Mesenchymal stem cell (in vitro differentiated cells and primary cell): ENCODE measurements around the gene OR10P1.

Experiments used
- DNase-seq: peaks from one replicate; pipeline ENCODE4 v3.0.0-alpha.2; 2013
- H2AFZ ChIP-seq: one replicate; pipeline ENCODE4 v1.6.1; 2013; ENCODE audit warnings: low read depth, mild to moderate bottlenecking, control low read depth, inconsistent platforms, low read length, moderate library complexity
- H2AK5ac ChIP-seq: 2 replicates; pipeline ENCODE4 v1.6.1; 2013; ENCODE audit warnings: low read length, moderate library complexity, mild to moderate bottlenecking, inconsistent platforms; ENCODE audit not compliant: severe bottlenecking
- H2BK120ac ChIP-seq: one replicate; pipeline ENCODE4 v1.6.1; 2013; ENCODE audit warnings: low read depth, mild to moderate bottlenecking, inconsistent platforms, low read length, moderate library complexity
- H2BK12ac ChIP-seq, 2 experiments: one replicate each; pipeline ENCODE4 v1.6.1; 2013; ENCODE audit warnings: inconsistent platforms in 2 of 2, low read length in 2 of 2, mild to moderate bottlenecking in 2 of 2, moderate library complexity in 2 of 2, control low read depth in 1 of 2
- H2BK15ac ChIP-seq: one replicate; pipeline ENCODE4 v1.6.1; 2013; ENCODE audit warnings: mild to moderate bottlenecking, low read depth, inconsistent platforms; ENCODE audit not compliant: poor library complexity, severe bottlenecking
- H2BK5ac ChIP-seq: 2 replicates; pipeline ENCODE4 v1.6.1; 2013; ENCODE audit warnings: low read depth, mild to moderate bottlenecking, low read length, control low read depth, inconsistent platforms; ENCODE audit not compliant: poor library complexity, severe bottlenecking
- H3K14ac ChIP-seq, 2 experiments: one replicate each; pipeline ENCODE4 v1.6.1; 2013; ENCODE audit warnings: inconsistent platforms in 2 of 2, low read length in 2 of 2, control low read depth in 1 of 2, mild to moderate bottlenecking in 1 of 2, moderate library complexity in 1 of 2
- H3K18ac ChIP-seq, 2 experiments: one replicate each; pipeline ENCODE4 v1.6.1; 2013; ENCODE audit warnings: inconsistent platforms in 2 of 2, low read length in 2 of 2, control low read depth in 1 of 2, low read depth in 1 of 2, mild to moderate bottlenecking in 1 of 2
- H3K23ac ChIP-seq, 2 experiments: one replicate each; pipeline ENCODE4 v1.6.1; 2013; ENCODE audit warnings: inconsistent platforms in 2 of 2, low read length in 2 of 2, mild to moderate bottlenecking in 2 of 2, moderate library complexity in 2 of 2, control low read depth in 1 of 2
- H3K27ac ChIP-seq: 2 replicates; pipeline ENCODE4 v1.5.1; 2013; ENCODE audit warnings: mild to moderate bottlenecking, moderate library complexity, low read length, control low read depth, inconsistent platforms; ENCODE audit not compliant: poor library complexity, severe bottlenecking
- H3K27me3 ChIP-seq, 2 experiments: 2 replicates each; pipeline versions ENCODE4 v1.6.1 to v1.7.0; 2013; ENCODE audit warnings: low read length in 2 of 2, mild to moderate bottlenecking in 2 of 2, moderate library complexity in 2 of 2, control low read depth in 1 of 2, inconsistent platforms in 1 of 2; ENCODE audit not compliant: control insufficient read depth in 1 of 2, insufficient read depth in 1 of 2
- H3K36me3 ChIP-seq, 2 experiments: 2 replicates each; pipeline versions ENCODE4 v1.6.1 to v1.7.0; 2013; ENCODE audit warnings: low read length in 2 of 2, control low read depth in 1 of 2, inconsistent platforms in 1 of 2, low read depth in 1 of 2, mild to moderate bottlenecking in 1 of 2; ENCODE audit not compliant: insufficient read depth in 2 of 2, control insufficient read depth in 1 of 2
- H3K4ac ChIP-seq, 2 experiments: one replicate each; pipeline ENCODE4 v1.6.1; 2013; ENCODE audit warnings: inconsistent platforms in 2 of 2, low read length in 2 of 2, mild to moderate bottlenecking in 2 of 2, moderate library complexity in 2 of 2, control low read depth in 1 of 2, low read depth in 1 of 2
- H3K4me1 ChIP-seq: 2 replicates; pipeline ENCODE4 v1.6.1; 2013; ENCODE audit warnings: low read depth, low read length, control low read depth; ENCODE audit not compliant: control insufficient read depth, insufficient read depth
- H3K4me2 ChIP-seq: 2 replicates; pipeline ENCODE4 v1.6.1; 2013; ENCODE audit warnings: low read length, mild to moderate bottlenecking, inconsistent platforms; ENCODE audit not compliant: poor library complexity, severe bottlenecking
- H3K4me3 ChIP-seq, 2 experiments: 2 replicates each; pipeline versions ENCODE4 v1.5.1 to v1.7.0; 2013; ENCODE audit warnings: low read length in 2 of 2, mild to moderate bottlenecking in 2 of 2, control low read depth in 1 of 2, low read depth in 1 of 2; ENCODE audit not compliant: insufficient read depth in 1 of 2
- H3K79me1 ChIP-seq: replicated peaks from 2 replicates; pipeline ENCODE4 v1.6.1; 2013; ENCODE audit warnings: mild to moderate bottlenecking, control low read depth, low read length, inconsistent platforms; ENCODE audit not compliant: poor library complexity, severe bottlenecking
- H3K9ac ChIP-seq: 2 replicates; pipeline ENCODE4 v1.7.0; 2013; ENCODE audit warnings: mild to moderate bottlenecking, low read length, moderate library complexity
- H3K9me3 ChIP-seq: 2 replicates; pipeline ENCODE4 v1.7.0; 2013; ENCODE audit warnings: mild to moderate bottlenecking, low read length; ENCODE audit not compliant: control insufficient read depth
- H4K8ac ChIP-seq: one replicate; pipeline ENCODE4 v1.6.1; 2013; ENCODE audit warnings: inconsistent platforms, mild to moderate bottlenecking, low read length, moderate library complexity
- H4K91ac ChIP-seq: one replicate; pipeline ENCODE4 v1.6.1; 2013; ENCODE audit warnings: mild to moderate bottlenecking, low read length, inconsistent platforms
- whole genome bisulfite sequencing: methylation state at CpG from one replicate; pipeline ENCODE4 v1.1.7; 2013; ENCODE audit warnings: mixed read lengths; 5-methylcytosine and 5-hydroxymethylcytosine counted together

OR10P1 gene

GRCh38 chr12:55654511-55655214, 18.0 kb downstream of the OR10P1 start:
- H3K9me3 ChIP-seq, result no peaks in the 10 kb centered on the region
- H4K91ac ChIP-seq, result no peak overlapping the region
- no peak overlapping the region for H2BK15ac ChIP-seq
- no peak overlapping the region for H4K8ac ChIP-seq
- no peak overlapping the region for H3K9ac ChIP-seq
- H3K4me3 ChIP-seq, result no peak overlapping the region
- peaks cover 5 to 14% of the 10 kb centered on the region in 2 experiments for H3K27me3 ChIP-seq
- H3K79me1 ChIP-seq, result no peaks in the 10 kb centered on the region
- no peak overlapping the region for H3K23ac ChIP-seq
- 88% methylated on average over 17 of the region's 17 CpGs for WGBS
- no peak overlapping the region for H2AK5ac ChIP-seq
- H2BK5ac ChIP-seq, result no peak overlapping the region
- H3K27ac ChIP-seq, result no peak overlapping the region
- H3K18ac ChIP-seq, result no peak overlapping the region
- no peak overlapping the region for H2BK120ac ChIP-seq
- H3K4me2 ChIP-seq, result no peak overlapping the region
- H2AFZ ChIP-seq, result no peak overlapping the region
- H2BK12ac ChIP-seq, result no peak overlapping the region
- DNase-seq, result no peak
- no peak overlapping the region for H3K14ac ChIP-seq
- no peaks in the 10 kb centered on the region for H3K36me3 ChIP-seq
- H3K4ac ChIP-seq, result no peak overlapping the region
- H3K4me1 ChIP-seq, result peaks cover 1% of the 10 kb centered on the region

- Histone ChIP-seq H4K8ac (no peak overlapping the region), H3K27ac (no peak overlapping the region), H2BK120ac (no peak overlapping the region), H3K79me1 (no peaks in the 10 kb centered on the region), H2AK5ac (no peak overlapping the region), H3K23ac (no peak overlapping the region), H3K27me3 (peaks cover 5 to 15% of the 10 kb centered on the region in 2 experiments), H3K18ac (no peak overlapping the region), H4K91ac (no peak overlapping the region), H2BK5ac (no peak overlapping the region), H3K4me1 (no peaks in the 10 kb centered on the region), H3K9me3 (no peaks in the 10 kb centered on the region), H3K36me3 (no peaks in the 10 kb centered on the region), H3K4me3 (no peak overlapping the region), H2BK15ac (no peak overlapping the region), H2AFZ (no peak overlapping the region), H3K4ac (no peak overlapping the region), H2BK12ac (no peak overlapping the region), H3K14ac (no peak overlapping the region), H3K4me2 (no peak overlapping the region), H3K9ac (no peak overlapping the region)
- DNase-seq, result no peak
- 62% methylated on average over 3 of the region's 4 CpGs for WGBS
Observed at GRCh38 chr12:55657212-55657611, 20.5 kb downstream of the OR10P1 start.

- Histone ChIP-seq H2AFZ (no peak overlapping the region), H3K36me3 (no peaks in the 10 kb centered on the region), H4K8ac (no peak overlapping the region), H3K79me1 (no peaks in the 10 kb centered on the region), H2AK5ac (no peak overlapping the region), H2BK120ac (no peak overlapping the region), H2BK12ac (no peak overlapping the region), H2BK15ac (no peak overlapping the region), H3K27me3 (peaks cover 5 to 20% of the 10 kb centered on the region in 2 experiments), H3K9ac (no peak overlapping the region), H3K4me3 (no peak overlapping the region), H3K4me1 (no peaks in the 10 kb centered on the region), H3K18ac (no peak overlapping the region), H3K23ac (no peak overlapping the region), H3K14ac (no peak overlapping the region), H3K4me2 (no peak overlapping the region), H3K27ac (no peak overlapping the region), H4K91ac (no peak overlapping the region), H2BK5ac (no peak overlapping the region), H3K4ac (no peak overlapping the region), H3K9me3 (no peaks in the 10 kb centered on the region)
- no peak for DNase-seq
- WGBS, result 83% methylated on average over 6 of the region's 6 CpGs
Observed at GRCh38 chr12:55658212-55658611, 21.5 kb downstream of the OR10P1 start.

GRCh38 chr12:55658635-55659391, 22.1 kb downstream of the OR10P1 start:
- Histone ChIP-seq H2BK5ac (no peak overlapping the region), H3K27me3 (peaks cover 5 to 20% of the 10 kb centered on the region in 2 experiments), H3K79me1 (no peaks in the 10 kb centered on the region), H2BK12ac (no peak overlapping the region), H2BK15ac (no peak overlapping the region), H3K4ac (no peak overlapping the region), H2AK5ac (no peak overlapping the region), H3K4me1 (no peaks in the 10 kb centered on the region), H3K36me3 (no peaks in the 10 kb centered on the region), H3K27ac (no peak overlapping the region), H4K91ac (no peak overlapping the region), H3K9me3 (no peaks in the 10 kb centered on the region), H2BK120ac (no peak overlapping the region), H3K4me3 (no peak overlapping the region), H3K18ac (no peak overlapping the region), H3K9ac (no peak overlapping the region), H3K4me2 (no peak overlapping the region), H4K8ac (no peak overlapping the region), H3K23ac (no peak overlapping the region), H2AFZ (no peak overlapping the region), H3K14ac (no peak overlapping the region)
- no peak for DNase-seq
- 81% methylated on average over 2 of the region's 3 CpGs for WGBS
